Measurements from ENCODE around the gene TMEM109. TPM values are rescaled to one million over a fixed set of nuclear protein-coding genes. Genes with fewer than 3 reads are reported as not detected.

Gene TMEM109
- total RNA-seq, 1 donor from 2014 or later: 138 TPM

DNA sequence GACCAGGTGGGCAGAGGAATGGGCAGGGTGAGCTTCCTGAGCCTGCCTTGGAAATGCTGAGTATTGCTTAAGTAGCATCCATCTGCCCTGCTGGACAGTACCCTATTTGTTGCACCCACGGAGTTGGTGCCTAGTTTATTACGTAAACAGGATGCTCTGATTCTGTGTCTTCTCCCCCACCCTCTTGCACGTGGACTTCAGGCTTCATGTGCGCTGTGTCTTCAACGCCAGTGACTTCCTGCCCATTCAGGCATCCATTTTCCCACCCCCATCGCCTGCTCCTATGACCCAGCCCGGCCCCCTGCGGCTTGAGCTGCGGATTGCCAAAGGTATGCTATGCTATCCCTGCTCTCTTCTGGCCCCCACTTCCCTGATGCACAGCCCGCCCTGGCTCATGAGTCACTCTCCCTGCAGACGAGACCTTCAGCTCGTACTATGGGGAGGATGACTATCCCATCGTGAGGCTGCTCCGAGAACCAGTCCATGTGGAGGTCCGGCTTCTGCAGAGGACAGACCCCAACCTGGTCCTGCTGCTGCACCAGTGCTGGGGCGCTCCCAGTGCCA lies 40.9 kb upstream of the TMEM109 start:
- no peaks in the 10 kb centered on the region for H3K27me3 Mint-ChIP-seq (ENCODE audit: insufficient read depth)
- no peak overlapping the region for H3K4me3 Mint-ChIP-seq
- no peak for DNase-seq (ENCODE audit: low spot score)
- peaks cover 8% of the 10 kb centered on the region for H3K36me3 Mint-ChIP-seq (ENCODE audit: low read depth)
- H3K27ac Mint-ChIP-seq: no peak overlapping the region
- intact Hi-C loops (cut with micrococcal nuclease): no loop called here
- H3K4me1 Mint-ChIP-seq (ENCODE audit: low read depth): peaks cover 4% of the 10 kb centered on the region
- H3K9me3 Mint-ChIP-seq: no peaks in the 10 kb centered on the region

DNA sequence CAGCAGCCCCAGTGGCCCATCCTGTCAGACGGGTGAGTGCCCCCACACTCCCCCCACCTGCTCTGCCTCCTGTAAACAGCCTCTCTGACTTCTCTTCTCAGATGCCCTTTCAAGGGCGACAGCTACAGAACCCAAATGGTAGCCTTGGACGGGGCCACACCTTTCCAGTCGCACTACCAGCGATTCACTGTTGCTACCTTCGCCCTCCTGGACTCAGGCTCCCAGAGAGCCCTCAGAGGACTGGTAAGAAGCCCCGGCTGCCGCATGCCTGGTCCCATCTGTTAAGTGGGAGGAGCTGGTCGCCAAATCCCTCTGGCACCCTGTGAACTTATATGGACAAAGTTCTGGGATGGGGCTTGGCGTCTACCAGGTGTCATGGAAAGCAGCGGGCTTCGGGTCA lies 40.4 kb upstream of the TMEM109 start:
- Mint-ChIP-seq H3K27me3 (ENCODE audit: insufficient read depth) (no peaks in the 10 kb centered on the region), H3K27ac (no peak overlapping the region), H3K4me3 (no peak overlapping the region), H3K9me3 (no peaks in the 10 kb centered on the region), H3K4me1 (ENCODE audit: low read depth) (peaks cover 4% of the 10 kb centered on the region), H3K36me3 (ENCODE audit: low read depth) (peaks cover 9% of the 10 kb centered on the region)
- DNase-seq (ENCODE audit: low spot score): no peak
- intact Hi-C loops (cut with micrococcal nuclease): no loop called here

DNA sequence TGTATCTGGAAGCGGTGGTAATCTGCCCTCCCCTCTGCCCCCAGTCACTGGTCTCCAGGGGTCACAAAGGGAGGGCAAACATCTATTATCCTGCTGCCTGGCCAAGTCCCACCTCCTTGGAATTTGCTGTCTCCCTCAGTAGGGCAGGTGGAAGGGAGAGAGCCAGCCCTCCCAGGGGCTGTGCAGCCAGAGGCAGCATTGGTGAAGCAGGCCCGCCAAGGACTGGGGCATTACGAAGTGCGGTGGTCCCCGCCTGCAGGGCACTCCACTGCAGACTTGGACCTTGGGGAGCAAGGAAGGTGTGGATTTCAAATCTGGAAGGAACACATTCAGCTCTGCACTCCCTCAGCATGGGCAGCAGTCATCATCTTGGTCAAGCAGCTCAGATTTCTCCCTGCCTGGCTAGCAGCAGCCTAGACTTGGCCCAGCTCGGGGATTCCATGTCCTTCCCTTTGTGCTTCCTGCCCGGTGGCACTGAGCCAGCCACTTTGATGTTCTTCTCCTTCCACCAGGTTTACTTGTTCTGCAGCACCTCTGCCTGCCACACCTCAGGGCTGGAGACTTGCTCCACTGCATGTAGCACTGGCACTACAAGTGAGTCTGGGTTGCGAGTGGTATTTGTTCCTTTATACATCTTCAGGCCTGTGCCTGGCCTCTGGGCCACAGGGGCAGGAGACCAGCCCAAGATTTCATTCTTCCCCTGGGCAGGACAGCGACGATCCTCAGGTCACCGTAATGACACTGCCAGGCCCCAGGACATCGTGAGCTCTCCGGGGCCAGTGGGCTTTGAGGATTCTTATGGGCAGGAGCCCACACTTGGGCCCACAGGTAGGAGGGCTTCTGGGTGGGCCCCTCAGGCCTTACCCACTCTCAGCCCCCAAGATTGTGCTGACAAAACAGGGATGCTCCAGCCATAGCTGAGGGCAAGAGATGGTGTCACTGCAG lies 39.3 kb upstream of the TMEM109 start:
- H3K4me1 Mint-ChIP-seq (ENCODE audit: low read depth): peaks cover 4% of the 10 kb centered on the region
- no peak overlapping the region for H3K4me3 Mint-ChIP-seq
- H3K27me3 Mint-ChIP-seq (ENCODE audit: insufficient read depth): peaks cover 2% of the 10 kb centered on the region
- H3K36me3 Mint-ChIP-seq (ENCODE audit: low read depth): peaks cover 13% of the 10 kb centered on the region
- no peaks in the 10 kb centered on the region for H3K9me3 Mint-ChIP-seq
- no peak overlapping the region for H3K27ac Mint-ChIP-seq
- DNase-seq (ENCODE audit: low spot score): no peak
- intact Hi-C loops (cut with micrococcal nuclease): no loop called here

GRCh38 chr11:60875366-60876167 lies 38.4 kb upstream of the TMEM109 start:
- Mint-ChIP-seq H3K4me1 (ENCODE audit: low read depth) (peaks cover 5% of the 10 kb centered on the region), H3K27ac (no peak overlapping the region), H3K36me3 (ENCODE audit: low read depth) (peaks cover 18% of the 10 kb centered on the region), H3K4me3 (no peak overlapping the region), H3K27me3 (ENCODE audit: insufficient read depth) (peaks cover 2% of the 10 kb centered on the region), H3K9me3 (no peaks in the 10 kb centered on the region)
- intact Hi-C loops (cut with micrococcal nuclease): no loop called here
- DNase-seq (ENCODE audit: low spot score): no peak

- peaks cover 8% of the 10 kb centered on the region for H3K4me1 Mint-ChIP-seq (ENCODE audit: low read depth)
- intact Hi-C loops (cut with micrococcal nuclease): no loop called here
- H3K9me3 Mint-ChIP-seq: no peaks in the 10 kb centered on the region
- DNase-seq (ENCODE audit: low spot score): no peak
- no peak overlapping the region for H3K27ac Mint-ChIP-seq
- H3K4me3 Mint-ChIP-seq: no peak overlapping the region
- peaks cover 2% of the 10 kb centered on the region for H3K27me3 Mint-ChIP-seq (ENCODE audit: insufficient read depth)
- H3K36me3 Mint-ChIP-seq (ENCODE audit: low read depth): peaks cover 20% of the 10 kb centered on the region
These were observed 37.8 kb upstream of the TMEM109 start for GRCh38 chr11:60876168-60876485.

DNA sequence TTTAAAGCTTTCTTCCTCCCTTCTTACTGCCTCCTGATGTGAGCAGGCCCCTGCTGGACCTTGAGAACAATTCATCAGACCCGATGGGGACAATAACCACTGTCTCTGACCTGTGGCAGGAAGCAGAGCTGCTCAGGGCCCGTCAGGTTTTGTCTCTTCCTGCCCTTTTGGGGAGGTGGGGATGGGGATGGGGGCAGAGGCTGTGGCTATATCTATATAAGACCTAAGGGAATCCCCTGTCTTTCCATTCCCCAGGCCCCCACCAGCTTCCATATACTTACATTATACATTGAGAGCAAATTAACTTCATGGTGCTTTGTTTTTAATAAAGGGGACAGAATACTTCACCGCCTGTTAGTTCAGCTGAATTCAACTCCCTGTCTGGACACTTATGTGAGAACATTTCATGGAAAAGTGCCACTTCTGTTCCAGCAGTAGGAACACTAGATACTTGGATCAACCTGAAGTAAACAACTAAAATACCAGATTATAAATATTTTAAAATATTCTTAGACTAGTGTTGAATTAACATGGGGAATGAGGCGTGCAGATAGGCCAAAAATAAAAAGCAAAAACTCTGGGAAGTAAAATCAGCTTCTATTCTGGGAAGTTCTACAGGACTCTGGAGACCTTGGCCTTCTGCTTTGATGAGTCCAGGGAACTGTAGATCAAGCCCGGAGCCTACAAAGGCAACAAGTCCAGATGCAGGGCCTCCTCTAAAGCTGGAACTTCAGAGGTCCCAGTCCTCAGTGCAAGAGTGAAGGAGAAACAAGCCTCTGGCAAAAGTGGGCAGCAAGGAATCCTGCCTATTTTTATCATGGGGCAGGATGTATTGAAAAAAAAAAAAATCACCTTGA lies 35.5 kb upstream of the TMEM109 start:
- intact Hi-C loops (cut with micrococcal nuclease): no loop called here
- H3K4me3 Mint-ChIP-seq: no peak overlapping the region
- H3K36me3 Mint-ChIP-seq (ENCODE audit: low read depth): peaks cover 20% of the 10 kb centered on the region
- peaks cover 2% of the 10 kb centered on the region for H3K27me3 Mint-ChIP-seq (ENCODE audit: insufficient read depth)
- H3K27ac Mint-ChIP-seq: no peak overlapping the region
- H3K4me1 Mint-ChIP-seq (ENCODE audit: low read depth): peaks cover 4% of the 10 kb centered on the region
- DNase-seq (ENCODE audit: low spot score): no peak
- no peaks in the 10 kb centered on the region for H3K9me3 Mint-ChIP-seq

DNA sequence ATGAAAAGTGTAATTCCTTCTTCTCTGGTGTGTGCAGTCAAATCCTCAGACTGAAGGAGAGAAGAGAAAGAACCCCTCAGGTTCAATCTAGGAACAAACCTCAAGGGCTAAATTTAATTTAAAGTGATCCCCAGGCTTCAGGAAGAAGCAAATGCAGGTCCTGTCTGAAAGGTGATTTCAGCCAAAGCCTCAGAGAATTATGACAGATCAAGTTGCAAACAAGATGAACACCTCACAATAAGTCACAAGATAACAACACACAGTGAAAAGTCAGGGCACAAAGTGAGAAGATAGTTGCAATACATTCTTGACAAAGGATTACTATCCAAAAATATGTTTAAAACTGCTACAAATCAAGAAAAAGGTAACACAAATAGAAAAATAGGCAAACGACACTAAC lies 34.9 kb upstream of the TMEM109 start:
- intact Hi-C loops (cut with micrococcal nuclease): no loop called here
- Mint-ChIP-seq H3K36me3 (ENCODE audit: low read depth) (peaks cover 20% of the 10 kb centered on the region), H3K4me1 (ENCODE audit: low read depth) (peaks cover 4% of the 10 kb centered on the region)

GRCh38 chr11:60879971-60880588 lies 33.9 kb upstream of the TMEM109 start:
- H3K27me3 Mint-ChIP-seq (ENCODE audit: insufficient read depth): peaks cover 2% of the 10 kb centered on the region
- H3K9me3 Mint-ChIP-seq: no peaks in the 10 kb centered on the region
- H3K4me1 Mint-ChIP-seq (ENCODE audit: low read depth): peaks cover 4% of the 10 kb centered on the region
- no peak overlapping the region for H3K27ac Mint-ChIP-seq
- peaks cover 20% of the 10 kb centered on the region for H3K36me3 Mint-ChIP-seq (ENCODE audit: low read depth)
- H3K4me3 Mint-ChIP-seq: no peak overlapping the region
- intact Hi-C loops (cut with micrococcal nuclease): no loop called here
- DNase-seq (ENCODE audit: low spot score): no peak

More for the DNA sequence above, 34.9 kb upstream of the TMEM109 start:
- no peak for DNase-seq (ENCODE audit: low spot score)
- no peak overlapping the region for H3K4me3 Mint-ChIP-seq
- no peak overlapping the region for H3K27ac Mint-ChIP-seq
- peaks cover 2% of the 10 kb centered on the region for H3K27me3 Mint-ChIP-seq (ENCODE audit: insufficient read depth)
- H3K9me3 Mint-ChIP-seq: no peaks in the 10 kb centered on the region

DNA sequence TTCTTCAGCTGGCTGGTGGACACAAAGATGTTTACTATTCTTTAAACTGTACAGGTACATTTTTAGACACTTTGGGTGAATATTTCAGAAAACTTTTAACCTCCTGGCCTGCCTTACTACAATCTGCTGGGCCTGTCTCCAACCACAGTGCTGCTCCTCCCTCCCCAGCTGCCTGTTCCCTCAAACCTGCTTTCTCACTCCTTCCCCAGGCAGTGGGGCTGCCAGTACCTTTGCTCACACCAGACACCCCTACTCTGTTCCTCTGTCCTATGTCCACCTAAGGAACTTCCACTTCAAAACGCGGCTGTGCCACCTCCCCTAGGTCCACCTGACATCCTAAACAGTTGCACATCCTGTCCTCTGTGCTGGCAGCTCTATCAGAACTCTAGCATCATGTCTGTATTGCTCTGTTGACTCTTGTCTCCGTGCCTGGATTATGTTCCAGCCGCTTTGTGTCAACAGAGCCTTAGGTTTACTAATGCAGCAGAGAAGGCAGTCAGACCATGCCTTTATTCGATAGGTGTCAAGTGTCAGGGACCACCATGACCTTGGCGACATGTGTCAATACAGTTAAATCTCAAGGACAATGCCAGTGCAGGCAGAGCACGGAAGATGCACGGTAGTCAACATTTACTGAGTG lies 33.2 kb upstream of the TMEM109 start:
- no peak overlapping the region for H3K27ac Mint-ChIP-seq
- H3K27me3 Mint-ChIP-seq (ENCODE audit: insufficient read depth): peaks cover 2% of the 10 kb centered on the region
- H3K4me3 Mint-ChIP-seq: no peak overlapping the region
- intact Hi-C loops (cut with micrococcal nuclease): no loop called here
- H3K4me1 Mint-ChIP-seq (ENCODE audit: low read depth): peaks cover 4% of the 10 kb centered on the region
- no peak for DNase-seq (ENCODE audit: low spot score)
- H3K9me3 Mint-ChIP-seq: no peaks in the 10 kb centered on the region
- peaks cover 23% of the 10 kb centered on the region for H3K36me3 Mint-ChIP-seq (ENCODE audit: low read depth)

DNA sequence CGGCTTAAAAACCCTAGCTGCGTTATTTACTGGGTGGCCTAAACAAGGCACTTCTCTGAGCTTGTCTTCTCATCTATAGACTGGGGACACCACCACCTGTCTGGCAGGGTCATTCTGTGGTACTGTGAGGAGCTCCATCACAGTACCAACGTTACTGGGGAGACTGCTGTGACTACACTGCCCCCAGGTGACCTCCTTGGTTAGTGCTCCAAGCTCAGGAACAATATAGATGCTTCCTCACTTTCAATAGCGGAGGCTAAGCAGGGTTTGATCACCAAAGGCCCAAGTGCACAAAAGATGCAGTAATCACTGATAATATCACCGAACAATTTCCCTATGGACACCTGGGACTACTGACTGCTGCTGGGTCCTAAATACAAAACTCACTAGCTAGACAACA lies 26.4 kb upstream of the TMEM109 start:
- Mint-ChIP-seq H3K27ac (no peak overlapping the region), H3K27me3 (ENCODE audit: insufficient read depth) (no peaks in the 10 kb centered on the region), H3K4me1 (ENCODE audit: low read depth) (peaks cover 12% of the 10 kb centered on the region), H3K36me3 (ENCODE audit: low read depth) (peaks cover 33% of the 10 kb centered on the region), H3K4me3 (no peak overlapping the region), H3K9me3 (no peaks in the 10 kb centered on the region)
- intact Hi-C loops (cut with micrococcal nuclease): loop anchor here (1.0 kb wide), 2 partner anchors 56 to 112 kb away; no protein-coding TSS in a partner anchor
- DNase-seq (ENCODE audit: low spot score): no peak

- intact Hi-C loops (cut with micrococcal nuclease): no loop called here
- peaks cover 42% of the 10 kb centered on the region for H3K36me3 Mint-ChIP-seq (ENCODE audit: low read depth)
- no peaks in the 10 kb centered on the region for H3K27me3 Mint-ChIP-seq (ENCODE audit: insufficient read depth)
These were observed 24.1 kb upstream of the TMEM109 start for GRCh38 chr11:60889869-60890311.

More at GRCh38 chr11:60889869-60890311, 24.1 kb upstream of the TMEM109 start:
- H3K9me3 Mint-ChIP-seq: no peaks in the 10 kb centered on the region
- no peak for DNase-seq (ENCODE audit: low spot score)
- H3K4me3 Mint-ChIP-seq: no peak overlapping the region
- peaks cover 16% of the 10 kb centered on the region for H3K4me1 Mint-ChIP-seq (ENCODE audit: low read depth)
- H3K27ac Mint-ChIP-seq: no peak overlapping the region
